ENCODE data around the gene CD14. TPM values are rescaled to one million over a fixed set of nuclear protein-coding genes. Genes with fewer than 3 reads are reported as not detected.
"Not testable (repeated sequence)": the region's sequence is repeated elsewhere in the genome, so short reads cannot be mapped to it uniquely, and the experiment has no call there.

CD14 gene
- polyA plus RNA-seq, 2 of the 4 experiments (the other 2 are of a cell fraction): 2.9 to 3.3 TPM

DNA sequence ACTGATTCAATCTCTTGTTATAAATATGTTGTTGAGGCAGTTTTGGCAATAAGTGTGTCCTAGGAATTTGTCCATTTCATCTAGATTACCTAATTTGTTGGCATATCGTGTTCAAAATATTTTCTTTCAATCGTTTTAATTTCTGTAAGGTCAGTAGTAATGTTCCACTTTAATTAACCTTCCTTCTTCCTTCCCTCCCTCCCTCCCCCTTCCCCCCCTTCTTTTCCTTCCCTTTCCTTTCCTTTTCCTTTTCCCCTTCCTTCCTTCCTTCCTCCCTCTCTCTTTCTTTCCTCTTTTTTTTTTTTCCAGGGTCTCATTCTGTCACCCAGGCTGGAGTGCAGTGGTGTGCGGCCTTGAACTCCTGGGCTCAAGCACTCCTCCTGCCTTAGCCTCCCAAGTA, 27.1 kb downstream of the CD14 start:
- TF ChIP-seq, protein P1, sequence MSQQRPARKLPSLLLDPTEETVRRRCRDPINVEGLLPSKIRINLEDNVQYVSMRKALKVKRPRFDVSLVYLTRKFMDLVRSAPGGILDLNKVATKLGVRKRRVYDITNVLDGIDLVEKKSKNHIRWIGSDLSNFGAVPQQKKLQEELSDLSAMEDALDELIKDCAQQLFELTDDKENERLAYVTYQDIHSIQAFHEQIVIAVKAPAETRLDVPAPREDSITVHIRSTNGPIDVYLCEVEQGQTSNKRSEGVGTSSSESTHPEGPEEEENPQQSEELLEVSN (IDR thresholded peaks at IDR 0.05; ENCODE audit: borderline replicate concordance, low read depth): no peak
- TF ChIP-seq, protein P2, sequence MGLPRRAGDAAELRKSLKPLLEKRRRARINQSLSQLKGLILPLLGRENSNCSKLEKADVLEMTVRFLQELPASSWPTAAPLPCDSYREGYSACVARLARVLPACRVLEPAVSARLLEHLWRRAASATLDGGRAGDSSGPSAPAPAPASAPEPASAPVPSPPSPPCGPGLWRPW (IDR thresholded peaks at IDR 0.05): no peak
- TF ChIP-seq, protein P3, sequence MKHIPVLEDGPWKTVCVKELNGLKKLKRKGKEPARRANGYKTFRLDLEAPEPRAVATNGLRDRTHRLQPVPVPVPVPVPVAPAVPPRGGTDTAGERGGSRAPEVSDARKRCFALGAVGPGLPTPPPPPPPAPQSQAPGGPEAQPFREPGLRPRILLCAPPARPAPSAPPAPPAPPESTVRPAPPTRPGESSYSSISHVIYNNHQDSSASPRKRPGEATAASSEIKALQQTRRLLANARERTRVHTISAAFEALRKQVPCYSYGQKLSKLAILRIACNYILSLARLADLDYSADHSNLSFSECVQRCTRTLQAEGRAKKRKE (CRISPR knock-in tag; IDR thresholded peaks at IDR 0.05; ENCODE audit: low read depth): no peak
- TF ChIP-seq FOXS1 (CRISPR knock-in tag; IDR thresholded peaks at IDR 0.05) (no peak), ESRRA (IDR thresholded peaks at IDR 0.05; ENCODE audit: borderline replicate concordance, low read length) (no peak), RCOR1 (IDR thresholded peaks at IDR 0.05; ENCODE audit: low read depth, low read length) (no peak)
- TF ChIP-seq, protein P4, sequence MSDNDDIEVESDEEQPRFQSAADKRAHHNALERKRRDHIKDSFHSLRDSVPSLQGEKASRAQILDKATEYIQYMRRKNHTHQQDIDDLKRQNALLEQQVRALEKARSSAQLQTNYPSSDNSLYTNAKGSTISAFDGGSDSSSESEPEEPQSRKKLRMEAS (IDR thresholded peaks at IDR 0.05): no peak
- TF ChIP-seq, protein P5, sequence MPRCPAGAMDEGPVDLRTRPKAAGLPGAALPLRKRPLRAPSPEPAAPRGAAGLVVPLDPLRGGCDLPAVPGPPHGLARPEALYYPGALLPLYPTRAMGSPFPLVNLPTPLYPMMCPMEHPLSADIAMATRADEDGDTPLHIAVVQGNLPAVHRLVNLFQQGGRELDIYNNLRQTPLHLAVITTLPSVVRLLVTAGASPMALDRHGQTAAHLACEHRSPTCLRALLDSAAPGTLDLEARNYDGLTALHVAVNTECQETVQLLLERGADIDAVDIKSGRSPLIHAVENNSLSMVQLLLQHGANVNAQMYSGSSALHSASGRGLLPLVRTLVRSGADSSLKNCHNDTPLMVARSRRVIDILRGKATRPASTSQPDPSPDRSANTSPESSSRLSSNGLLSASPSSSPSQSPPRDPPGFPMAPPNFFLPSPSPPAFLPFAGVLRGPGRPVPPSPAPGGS (IDR thresholded peaks at IDR 0.05): no peak
- H3K27ac ChIP-seq: no peak overlapping the region
- CTCF ChIA-PET: no interaction called here
- FAIRE-seq (no peak), ATAC-seq (no peak), DNase-seq (ENCODE audit: low read depth in 1 of 2, low spot score in 1 of 2) (no peak)
- H3K4me2 ChIP-seq: no peak overlapping the region
- 0 out of 3 replicates have a peak, but pooled peaks cover 4% of the 10 kb centered on the region for H3K4me1 ChIP-seq
- POLR2A ChIA-PET: no interaction called here
- no peaks in the 10 kb centered on the region for H3K9me3 ChIP-seq
- 64% methylated on average over 3 of the region's 3 CpGs for WGBS (ENCODE audit: missing lambda C conversion rate)
- no peak overlapping the region for H3K4me3 ChIP-seq

DNA sequence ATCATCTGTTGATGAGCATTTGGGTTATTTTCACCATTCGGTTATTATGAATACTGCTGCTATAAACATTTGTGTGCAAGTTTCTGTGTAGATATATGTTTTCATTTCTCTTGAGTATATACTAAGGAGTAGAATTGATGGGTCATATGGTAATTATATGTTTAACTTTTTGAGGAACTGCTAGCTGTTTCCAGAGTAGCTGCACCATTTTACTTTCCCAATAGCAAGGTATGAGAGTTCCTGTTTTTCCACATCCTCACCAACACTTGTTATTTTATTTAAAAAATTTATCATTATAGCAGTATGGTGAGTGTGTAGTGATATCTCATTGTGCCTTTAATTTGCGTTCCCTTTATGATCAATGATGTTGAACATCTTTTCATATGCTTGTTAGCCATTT, 29.2 kb downstream of the CD14 start:
- POLR2A ChIA-PET: no interaction called here
- 0 out of 3 replicates have a peak, but pooled peaks cover 4% of the 10 kb centered on the region for H3K4me1 ChIP-seq
- no peak overlapping the region for H3K4me2 ChIP-seq
- DNase-seq (ENCODE audit: low read depth in 1 of 2, low spot score in 1 of 2) (no peak), FAIRE-seq (no peak), ATAC-seq (no peak)
- H3K9me3 ChIP-seq: no peaks in the 10 kb centered on the region
- no peak overlapping the region for H3K4me3 ChIP-seq
- WGBS (ENCODE audit: missing lambda C conversion rate): 72% methylated on average over 2 of the region's 2 CpGs
- CTCF ChIA-PET: no interaction called here
- no peak overlapping the region for H3K27ac ChIP-seq
- TF ChIP-seq, protein P6, sequence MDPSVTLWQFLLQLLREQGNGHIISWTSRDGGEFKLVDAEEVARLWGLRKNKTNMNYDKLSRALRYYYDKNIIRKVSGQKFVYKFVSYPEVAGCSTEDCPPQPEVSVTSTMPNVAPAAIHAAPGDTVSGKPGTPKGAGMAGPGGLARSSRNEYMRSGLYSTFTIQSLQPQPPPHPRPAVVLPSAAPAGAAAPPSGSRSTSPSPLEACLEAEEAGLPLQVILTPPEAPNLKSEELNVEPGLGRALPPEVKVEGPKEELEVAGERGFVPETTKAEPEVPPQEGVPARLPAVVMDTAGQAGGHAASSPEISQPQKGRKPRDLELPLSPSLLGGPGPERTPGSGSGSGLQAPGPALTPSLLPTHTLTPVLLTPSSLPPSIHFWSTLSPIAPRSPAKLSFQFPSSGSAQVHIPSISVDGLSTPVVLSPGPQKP (IDR thresholded peaks at IDR 0.05; ENCODE audit: low read depth, low read length): no peak
- TF ChIP-seq FOXS1 (CRISPR knock-in tag; IDR thresholded peaks at IDR 0.05) (no peak), EHF (CRISPR knock-in tag; IDR thresholded peaks at IDR 0.05) (no peak), SMC3 (IDR thresholded peaks at IDR 0.05) (no peak), JUNB (IDR thresholded peaks at IDR 0.05) (no peak), NFE2L2 (conservative IDR thresholded peaks at IDR 0.05; ENCODE audit: low read length) (no peak), CBX2 (IDR thresholded peaks at IDR 0.05; ENCODE audit: borderline replicate concordance, low read depth) (no peak), NPAS2 (CRISPR knock-in tag; IDR thresholded peaks at IDR 0.05; ENCODE audit: borderline replicate concordance) (no peak), HOXB13 (CRISPR knock-in tag; IDR thresholded peaks at IDR 0.05; ENCODE audit: low read depth) (no peak), MAZ (IDR thresholded peaks at IDR 0.05; ENCODE audit: borderline replicate concordance, low read depth, low read length) (no peak), ZSCAN20 (CRISPR knock-in tag; IDR thresholded peaks at IDR 0.05) (no peak)
- TF ChIP-seq, protein P4 (IDR thresholded peaks at IDR 0.05): no peak
- TF ChIP-seq, protein P3 (CRISPR knock-in tag; IDR thresholded peaks at IDR 0.05; ENCODE audit: low read depth): no peak
- TF ChIP-seq, protein P7, sequence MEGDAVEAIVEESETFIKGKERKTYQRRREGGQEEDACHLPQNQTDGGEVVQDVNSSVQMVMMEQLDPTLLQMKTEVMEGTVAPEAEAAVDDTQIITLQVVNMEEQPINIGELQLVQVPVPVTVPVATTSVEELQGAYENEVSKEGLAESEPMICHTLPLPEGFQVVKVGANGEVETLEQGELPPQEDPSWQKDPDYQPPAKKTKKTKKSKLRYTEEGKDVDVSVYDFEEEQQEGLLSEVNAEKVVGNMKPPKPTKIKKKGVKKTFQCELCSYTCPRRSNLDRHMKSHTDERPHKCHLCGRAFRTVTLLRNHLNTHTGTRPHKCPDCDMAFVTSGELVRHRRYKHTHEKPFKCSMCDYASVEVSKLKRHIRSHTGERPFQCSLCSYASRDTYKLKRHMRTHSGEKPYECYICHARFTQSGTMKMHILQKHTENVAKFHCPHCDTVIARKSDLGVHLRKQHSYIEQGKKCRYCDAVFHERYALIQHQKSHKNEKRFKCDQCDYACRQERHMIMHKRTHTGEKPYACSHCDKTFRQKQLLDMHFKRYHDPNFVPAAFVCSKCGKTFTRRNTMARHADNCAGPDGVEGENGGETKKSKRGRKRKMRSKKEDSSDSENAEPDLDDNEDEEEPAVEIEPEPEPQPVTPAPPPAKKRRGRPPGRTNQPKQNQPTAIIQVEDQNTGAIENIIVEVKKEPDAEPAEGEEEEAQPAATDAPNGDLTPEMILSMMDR (IDR thresholded peaks at IDR 0.05): no peak

DNA sequence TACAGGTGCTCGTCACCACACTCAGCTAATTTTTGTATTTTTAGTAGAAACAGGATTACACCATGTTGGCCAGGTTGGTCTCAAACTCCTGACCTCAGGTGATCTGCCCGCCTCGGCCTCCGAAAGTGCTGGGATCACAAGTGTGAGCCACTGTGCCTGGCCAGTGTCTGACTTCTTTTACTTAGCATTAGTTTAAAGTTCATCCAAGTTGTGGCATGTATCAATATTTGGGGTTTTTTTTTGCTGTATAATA, 29.6 kb downstream of the CD14 start:
- WGBS (ENCODE audit: missing lambda C conversion rate): 85% methylated on average over 4 of the region's 4 CpGs
- CTCF ChIA-PET; H3K4me2 ChIP-seq; DNase-seq (ENCODE audit: low read depth in 1 of 2, low spot score in 1 of 2); H3K4me1 ChIP-seq; H3K27ac ChIP-seq; ATAC-seq; POLR2A ChIA-PET; H3K4me3 ChIP-seq; FAIRE-seq; H3K9me3 ChIP-seq: not testable (repeated sequence)
